OCI-M2 (cell line): ENCODE results near the gene UBR7.

Experiments used
- DNase-seq: peaks from one replicate; lab custom pipeline; 2025; ENCODE audit not compliant: unreplicated experiment; lab: John Stamatoyannopoulos, UW

Gene UBR7

DNA sequence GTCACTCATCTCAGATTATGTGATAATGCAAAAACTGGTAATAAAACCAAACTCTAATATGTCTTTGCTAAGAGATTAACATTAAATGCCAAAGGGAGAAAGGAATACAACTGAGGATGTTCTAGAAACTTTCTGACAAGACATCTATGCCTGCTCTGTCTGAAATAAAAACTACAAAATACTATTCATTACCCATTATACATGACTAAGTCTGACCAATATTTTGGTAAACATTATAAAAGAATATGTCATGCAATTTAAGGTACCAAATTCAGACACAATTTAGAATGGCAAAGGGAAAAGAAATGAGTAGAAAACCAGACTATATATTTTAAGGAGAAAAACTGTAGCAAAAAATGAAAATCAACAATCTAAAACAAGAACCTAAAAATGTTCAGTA lies 39.5 kb downstream of the UBR7 start:
- DNase-seq: no peak

DNA sequence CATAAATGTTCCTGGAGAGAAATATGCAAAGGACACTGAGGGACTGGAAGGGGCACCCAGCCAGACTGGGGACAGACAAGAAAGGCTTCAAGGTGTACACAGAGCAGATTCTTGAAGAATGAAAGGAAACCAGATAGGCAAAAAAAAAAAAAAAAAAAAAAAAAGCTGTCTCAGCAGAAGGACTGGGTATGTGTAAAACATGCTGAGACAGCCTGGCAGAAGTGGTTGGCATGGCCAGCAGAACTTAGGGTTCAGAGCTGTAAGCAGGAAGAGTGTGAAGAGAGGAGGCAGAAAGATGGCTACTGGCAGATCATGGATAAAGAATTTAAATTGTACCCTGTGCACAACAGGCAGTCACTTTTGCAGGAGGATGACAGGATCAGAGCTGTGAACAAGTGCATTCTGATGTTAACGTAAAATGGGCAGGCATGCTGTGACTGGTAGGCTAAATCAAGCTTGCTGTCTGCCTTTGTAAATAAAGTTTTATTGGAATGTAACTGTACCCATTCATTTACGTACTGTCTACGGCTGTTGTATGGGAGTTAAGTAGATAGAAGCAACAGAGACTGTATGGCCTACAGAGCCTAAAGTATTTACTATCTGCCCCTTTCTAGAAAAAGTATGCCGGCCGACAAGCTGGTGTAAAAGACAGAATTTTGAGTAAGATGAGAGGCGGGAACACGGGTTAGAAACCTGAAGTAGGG lies 42.2 kb downstream of the UBR7 start:
- no peak for DNase-seq

DNA sequence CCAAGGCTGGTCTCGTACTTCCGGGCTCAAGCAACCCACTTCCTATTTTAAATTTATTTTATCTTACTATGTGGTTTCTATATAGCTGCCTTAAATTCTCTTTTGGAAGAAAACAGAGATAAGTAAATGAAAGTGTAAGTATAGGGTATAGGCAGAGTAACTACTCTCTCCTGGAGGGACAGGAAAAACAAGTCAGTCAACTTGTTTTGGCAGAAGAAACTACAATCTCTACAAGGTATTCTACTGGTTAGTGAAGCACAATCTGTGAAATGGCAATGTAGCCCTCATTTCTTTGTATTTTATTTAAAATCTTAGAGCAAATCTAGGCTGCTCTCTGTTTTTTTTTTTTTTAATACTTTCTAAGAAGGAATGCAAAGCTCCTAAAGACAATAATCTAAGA lies 55.4 kb downstream of the UBR7 start:
- DNase-seq: no peak

DNA sequence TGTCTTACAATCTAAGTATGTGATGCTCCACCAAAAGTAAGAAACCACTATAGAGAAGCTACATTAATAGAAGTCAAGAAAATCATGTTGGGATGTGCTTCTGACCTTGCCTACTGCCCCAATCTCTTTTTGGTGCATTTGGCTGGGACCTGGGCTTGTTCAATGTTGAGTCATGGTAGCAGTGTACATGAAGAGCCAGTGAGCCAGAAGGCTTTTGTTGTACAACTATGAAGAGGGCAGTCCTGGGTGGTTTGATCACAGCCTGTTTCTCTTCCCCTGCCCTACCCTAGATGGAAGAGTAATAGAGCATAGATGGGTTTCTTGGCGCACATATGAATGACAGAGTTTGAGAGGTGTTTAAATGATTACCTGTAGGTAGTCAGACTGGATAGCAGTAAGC lies 56.4 kb downstream of the UBR7 start:
- no peak for DNase-seq

DNA sequence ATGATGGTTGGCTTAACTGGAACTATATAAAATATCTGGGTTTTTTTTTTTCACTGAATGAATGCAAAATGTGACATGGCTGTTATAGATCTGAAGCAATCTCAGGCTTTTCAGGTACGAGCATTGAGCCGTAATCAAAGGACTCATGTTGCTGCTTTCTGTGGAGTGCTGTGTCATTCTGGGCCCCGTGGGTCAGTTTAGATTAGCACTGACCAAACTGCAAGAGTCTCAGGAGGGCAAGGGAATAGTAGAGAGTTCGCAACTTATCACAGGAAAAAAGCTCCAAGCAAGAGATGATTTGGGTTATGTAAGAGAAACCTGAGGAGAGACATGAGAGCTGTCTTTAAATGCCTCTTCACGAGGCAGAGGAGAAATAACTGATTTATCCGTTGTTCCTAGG lies 59.1 kb downstream of the UBR7 start:
- no peak for DNase-seq

DNA sequence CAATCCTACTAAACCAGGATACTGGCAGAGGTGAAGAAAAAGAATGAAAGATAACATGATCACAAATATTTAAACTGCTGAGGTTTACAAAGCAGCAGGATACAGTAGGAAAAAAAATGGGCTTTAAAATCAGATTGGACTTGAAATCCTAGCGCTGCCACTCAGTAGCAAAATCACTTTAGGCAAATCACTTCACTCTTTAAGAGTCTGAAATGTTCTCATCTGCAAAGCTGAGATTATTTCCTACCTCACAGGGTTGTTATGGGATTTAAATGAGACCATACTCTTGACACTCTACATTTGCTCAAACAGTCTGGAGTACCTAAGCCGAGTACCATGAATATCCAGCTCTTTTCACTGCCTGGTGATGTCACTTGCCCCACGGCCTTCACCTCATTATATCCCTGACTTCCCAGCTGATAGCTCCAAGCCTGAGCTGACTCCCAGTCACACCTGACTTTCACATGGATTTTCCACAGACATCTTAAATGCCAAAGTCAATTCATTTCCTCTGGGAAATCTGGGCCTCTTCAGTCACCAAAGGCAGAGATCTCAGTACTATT lies 60.2 kb downstream of the UBR7 start:
- DNase-seq: no peak

DNA sequence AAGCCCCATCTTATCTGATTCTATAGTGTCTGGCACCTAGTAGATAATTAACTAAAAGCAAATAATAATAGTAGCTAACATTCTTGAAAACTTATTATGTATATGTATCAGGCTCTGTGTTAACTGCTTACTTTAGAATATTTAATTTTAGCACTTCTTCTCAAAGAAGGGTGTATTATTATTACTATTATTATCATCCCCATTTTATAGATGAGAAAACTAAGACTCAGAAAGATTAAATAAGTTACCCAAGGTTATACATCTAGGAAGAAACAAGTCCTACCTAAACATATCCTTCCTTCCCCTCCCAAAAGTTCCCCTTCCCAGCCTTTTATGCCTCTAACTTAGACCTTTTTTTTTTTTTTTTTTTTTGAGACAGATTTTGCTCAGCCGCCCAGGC lies 61.4 kb downstream of the UBR7 start:
- DNase-seq: no peak

DNA sequence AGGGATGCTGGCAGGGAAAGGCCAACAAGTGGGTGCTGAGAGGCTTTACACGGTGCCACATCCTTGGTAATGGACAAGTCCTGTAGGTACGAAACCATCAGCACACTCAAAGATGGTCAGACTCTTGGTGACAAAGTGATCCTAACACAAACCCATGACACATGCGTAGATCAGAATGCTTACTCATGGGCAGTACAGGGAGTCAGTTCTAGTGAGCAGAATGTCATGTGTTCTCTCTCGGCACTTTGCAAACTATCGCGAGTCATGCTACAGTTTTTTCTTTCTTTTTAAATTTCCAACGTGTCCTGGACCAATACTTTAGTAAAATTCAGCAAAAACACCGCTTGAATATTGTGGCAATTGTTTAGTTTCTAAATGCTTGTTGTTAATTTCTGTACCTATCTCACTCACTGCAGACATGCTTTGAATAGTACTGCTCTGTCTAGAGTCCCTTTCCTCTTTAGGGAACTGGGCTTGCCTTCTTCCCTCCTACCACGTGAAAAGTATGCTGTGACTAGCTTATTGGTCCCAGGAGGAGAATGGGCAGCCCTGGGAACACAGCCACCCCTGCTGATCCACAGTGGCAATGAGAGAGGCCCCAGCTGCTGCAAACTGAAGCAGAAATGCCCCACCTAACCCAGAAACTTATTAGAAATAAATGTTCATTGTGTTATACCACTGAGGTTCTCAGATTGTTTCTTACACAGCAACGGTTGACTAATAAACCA lies 62.4 kb downstream of the UBR7 start:
- DNase-seq: no peak

DNA sequence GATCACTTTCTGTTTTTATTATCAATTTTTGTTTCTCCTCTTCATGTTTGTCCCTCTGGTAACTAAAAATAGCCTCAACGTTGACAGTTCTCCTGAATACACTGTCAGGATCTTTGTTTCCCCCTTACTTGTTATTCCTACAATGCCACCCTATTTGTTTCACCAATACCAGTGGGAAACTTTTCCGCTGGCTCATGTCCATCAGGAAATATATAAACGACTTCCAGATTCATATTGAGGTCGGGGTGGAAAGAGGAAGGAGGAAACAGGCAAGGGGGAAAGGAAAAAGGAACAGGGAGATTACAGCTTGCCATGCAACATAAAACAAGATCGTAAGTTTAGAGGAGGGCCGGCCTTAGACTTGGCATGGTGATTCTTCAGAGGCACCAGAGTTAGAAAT lies 64.1 kb downstream of the UBR7 start:
- no peak for DNase-seq

DNA sequence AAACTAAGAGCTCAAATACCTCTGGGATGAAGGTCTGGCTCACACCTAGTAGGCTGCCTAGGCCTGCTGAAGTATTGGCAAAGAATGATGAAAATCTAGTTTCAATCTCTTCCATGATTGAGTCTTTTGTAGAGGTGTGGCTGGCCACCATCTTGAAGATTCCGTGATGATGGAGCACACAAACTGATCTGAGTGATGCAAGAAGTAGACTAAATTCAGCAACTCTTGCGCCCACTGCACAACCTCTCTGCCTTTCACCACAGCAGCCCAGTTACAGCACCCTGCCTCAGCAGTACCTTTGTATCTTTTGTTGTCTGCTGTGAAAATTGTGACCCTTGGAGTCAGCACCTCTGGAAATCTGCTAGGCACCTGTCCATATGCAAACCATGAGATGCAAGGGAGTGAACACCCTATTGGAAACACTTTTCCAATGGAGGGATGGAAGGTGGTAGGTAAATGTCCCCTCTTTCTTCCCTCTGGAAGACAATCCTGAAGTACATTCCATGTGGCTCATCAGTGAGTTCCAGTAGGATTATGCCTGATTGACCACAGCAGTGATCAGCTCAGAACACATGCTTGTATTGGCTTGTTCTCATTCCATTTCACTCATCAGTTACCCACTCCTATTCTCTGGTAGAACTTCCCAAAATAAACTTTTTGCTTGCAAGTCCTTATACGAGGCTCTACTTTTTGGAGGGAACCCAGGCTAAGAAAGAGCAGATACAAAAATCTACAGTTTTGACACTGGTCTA lies 67.2 kb downstream of the UBR7 start:
- no peak for DNase-seq

DNA sequence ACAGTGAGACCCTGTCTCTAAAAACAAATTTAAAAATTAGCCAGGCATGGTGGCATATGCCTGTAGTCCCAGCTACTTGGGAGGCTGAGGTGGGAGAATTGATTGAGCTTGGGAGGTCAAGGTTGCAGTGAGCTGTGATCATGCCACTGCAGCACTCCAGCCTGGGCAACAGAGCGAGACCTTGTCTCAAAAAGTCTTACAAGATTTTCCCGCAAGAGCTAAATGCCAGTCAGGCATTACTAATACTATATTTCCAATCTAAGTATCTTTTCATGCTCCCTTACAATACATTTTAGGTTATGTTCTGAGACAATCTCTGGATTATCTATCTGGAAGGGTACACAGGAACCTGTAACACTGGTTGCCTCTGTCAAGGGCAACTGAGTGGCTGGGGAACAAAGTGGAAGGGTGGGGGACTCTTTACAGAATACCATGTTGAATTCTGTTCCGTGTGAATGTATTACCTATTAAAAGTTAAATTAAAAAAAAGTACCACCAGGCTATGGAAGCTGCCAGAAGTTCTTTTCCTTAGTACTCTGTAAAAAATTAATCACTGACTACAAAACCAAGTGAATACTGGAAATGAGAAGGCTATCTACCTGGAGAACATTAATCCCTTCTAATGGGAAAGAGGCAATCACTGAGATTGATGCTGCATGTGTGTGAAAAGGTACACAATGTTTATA lies 69.1 kb downstream of the UBR7 start:
- DNase-seq: no peak
